Neural cell (in vitro differentiated cells): ENCODE data around the gene SMCO1. TPM values are rescaled to one million over a fixed set of nuclear protein-coding genes. Genes with fewer than 3 reads are reported as not detected.
"Not testable (repeated sequence)": the region's sequence is repeated elsewhere in the genome, so short reads cannot be mapped to it uniquely, and the experiment has no call there.

Experiments used
- H2AFZ ChIP-seq: fragments of 200-600, 300-800 bp; sonication (generic), shearing (Covaris generic); 2 replicates; pipeline ENCODE4 v1.6.0; 2014; ENCODE audit warnings: low read depth, mild to moderate bottlenecking, antibody characterized with exemption, low read length, moderate library complexity
- H3F3A ChIP-seq: fragments of 200-600 bp; shearing (Covaris generic); 2 replicates; pipeline ENCODE4 v1.6.1; 2016; ENCODE audit warnings: mild to moderate bottlenecking, moderate library complexity, mixed read lengths, antibody characterized with exemption, low read length; ENCODE audit not compliant: insufficient read depth, poor library complexity, severe bottlenecking
- H3K27ac ChIP-seq: fragments of 200-600, 300-800 bp; sonication (generic), shearing (Covaris generic); 2 replicates; pipeline ENCODE4 v1.5.1; 2014; ENCODE audit warnings: mild to moderate bottlenecking, low read length, moderate library complexity
- H3K27me3 ChIP-seq: fragments of 300-800, 200-600 bp; sonication (generic), shearing (Covaris generic); 2 replicates; pipeline ENCODE4 v1.6.0; 2014; ENCODE audit warnings: mild to moderate bottlenecking, low read depth, low read length, moderate library complexity; ENCODE audit not compliant: insufficient read depth
- H3K36me3 ChIP-seq: fragments of 300-800, 200-600 bp; sonication (generic), shearing (Covaris generic); 2 replicates; pipeline ENCODE4 v1.5.1; 2014; ENCODE audit warnings: mild to moderate bottlenecking, antibody characterized with exemption, low read length, moderate library complexity; ENCODE audit not compliant: insufficient read depth
- H3K4me2 ChIP-seq: fragments of 300-800, 200-600 bp; sonication (generic), shearing (Covaris generic); 2 replicates; pipeline ENCODE4 v1.6.0; 2014; ENCODE audit warnings: mild to moderate bottlenecking, low read length
- H3K4me3 ChIP-seq: fragments of 300-800, 200-600 bp; sonication (generic), shearing (Covaris generic); 2 replicates; pipeline ENCODE4 v1.5.1; 2014; ENCODE audit warnings: mild to moderate bottlenecking, low read length, moderate library complexity
- H3K79me2 ChIP-seq: fragments of 200-600 bp; shearing (Covaris generic); replicated peaks from 2 replicates; pipeline ENCODE4 v1.6.0; 2014; ENCODE audit warnings: mild to moderate bottlenecking, low read length, moderate library complexity; ENCODE audit not compliant: insufficient read depth
- H3K9ac ChIP-seq: fragments of 300-800, 200-600 bp; sonication (generic), shearing (Covaris generic); 2 replicates; pipeline ENCODE4 v1.6.1; 2016; ENCODE audit warnings: mild to moderate bottlenecking, low read length, mixed read lengths
- H3K9me2 ChIP-seq: fragments of 200-600 bp; shearing (Covaris generic); 2 replicates; pipeline ENCODE4 v1.6.1; 2016; ENCODE audit warnings: mild to moderate bottlenecking, low read length, mixed read lengths; ENCODE audit not compliant: insufficient read depth
- H3K9me3 ChIP-seq: fragments of 200-600, 300-800 bp; sonication (generic), shearing (Covaris generic); 2 replicates; pipeline ENCODE4 v1.6.1; 2016; ENCODE audit warnings: mild to moderate bottlenecking, mixed run types, low read length, moderate library complexity, mixed read lengths
- H4K20me1 ChIP-seq: fragments of 200-600 bp; shearing (Covaris generic); 2 replicates; pipeline ENCODE4 v1.6.1; 2016; ENCODE audit warnings: mild to moderate bottlenecking, mixed run types; ENCODE audit not compliant: insufficient read depth
- EP300 ChIP-seq: fragments of 450-650 bp; conservative IDR thresholded peaks from 2 replicates; pipeline ENCODE4 v1.6.1; 2014; ENCODE audit warnings: antibody characterized with exemption, mild to moderate bottlenecking, moderate library complexity; ENCODE audit not compliant: poor library complexity, severe bottlenecking
- EZH2 ChIP-seq: fragments of 200-600, 300-800 bp; shearing (Covaris generic), sonication (generic); IDR thresholded peaks from 2 replicates; pipeline ENCODE4 v1.6.1; 2014; ENCODE audit warnings: antibody characterized with exemption, low read length, borderline replicate concordance, mild to moderate bottlenecking; ENCODE audit not compliant: insufficient read depth, poor library complexity, severe bottlenecking
- MXI1 ChIP-seq: fragments of 450-650 bp; conservative IDR thresholded peaks from 2 replicates; pipeline ENCODE4 v1.6.1; 2014; ENCODE audit warnings: antibody characterized with exemption, mild to moderate bottlenecking; ENCODE audit not compliant: poor library complexity, severe bottlenecking
- POLR2AphosphoS5 ChIP-seq: IDR thresholded peaks from 2 replicates; pipeline ENCODE4 v1.6.1; 2012
- RAD21 ChIP-seq: fragments of 450-650 bp; conservative IDR thresholded peaks from 2 replicates; pipeline ENCODE4 v1.6.1; 2014; ENCODE audit warnings: antibody characterized with exemption, mild to moderate bottlenecking, moderate library complexity
- SMC3 ChIP-seq: fragments of 450-650 bp; conservative IDR thresholded peaks from 2 replicates; pipeline ENCODE4 v1.6.1; 2014; ENCODE audit warnings: antibody characterized with exemption, mild to moderate bottlenecking, moderate library complexity; ENCODE audit not compliant: poor library complexity
- TAF1 ChIP-seq: IDR thresholded peaks from 2 replicates; pipeline ENCODE4 v1.6.1; 2012; ENCODE audit warnings: low read depth
- polyA plus RNA-seq: library from polyadenylated mRNA; depleted of rRNA; stranded (reverse); fragments of >200 nt; gene quantifications from 2 replicates; pipeline ENCODE4 v1.2.3, GENCODE V29; 2014
- TF ChIP-seq, protein P1 (sequence below): fragments of 450-650 bp; IDR thresholded peaks from 2 replicates; pipeline ENCODE4 v1.5.1; 2014; ENCODE audit warnings: antibody characterized with exemption, mild to moderate bottlenecking, moderate library complexity; ENCODE audit not compliant: poor library complexity, severe bottlenecking
- TF ChIP-seq, protein P2 (sequence below): IDR thresholded peaks from 2 replicates; pipeline ENCODE4 v1.6.1; 2012; ENCODE audit warnings: borderline replicate concordance

Gene SMCO1
- polyA plus RNA-seq, 1 donor from 2014 or later = not detected

DNA sequence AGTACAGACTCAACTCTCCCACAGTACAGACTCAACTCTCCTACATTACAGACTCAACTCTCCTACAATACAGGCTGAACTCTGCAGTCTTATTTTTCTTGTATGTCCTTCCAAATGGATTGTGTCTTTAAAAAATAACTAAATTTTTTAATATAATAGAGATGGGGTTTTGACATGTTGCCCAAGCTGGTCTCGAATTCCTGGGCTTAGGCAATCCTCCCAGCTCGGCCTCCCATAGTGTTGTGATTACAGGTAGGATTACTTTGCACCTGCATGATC lies 51.7 kb downstream of the SMCO1 start:
- no peaks in the 10 kb centered on the region for H3K9me2 ChIP-seq
- H2AFZ ChIP-seq = no peak overlapping the region
- no peak overlapping the region for H3K9ac ChIP-seq
- no peaks in the 10 kb centered on the region for H3K79me2 ChIP-seq
- no peaks in the 10 kb centered on the region for H3K36me3 ChIP-seq
- H3K4me3 ChIP-seq = no peak overlapping the region
- no peak overlapping the region for H3K4me2 ChIP-seq
- TF ChIP-seq, protein P1, sequence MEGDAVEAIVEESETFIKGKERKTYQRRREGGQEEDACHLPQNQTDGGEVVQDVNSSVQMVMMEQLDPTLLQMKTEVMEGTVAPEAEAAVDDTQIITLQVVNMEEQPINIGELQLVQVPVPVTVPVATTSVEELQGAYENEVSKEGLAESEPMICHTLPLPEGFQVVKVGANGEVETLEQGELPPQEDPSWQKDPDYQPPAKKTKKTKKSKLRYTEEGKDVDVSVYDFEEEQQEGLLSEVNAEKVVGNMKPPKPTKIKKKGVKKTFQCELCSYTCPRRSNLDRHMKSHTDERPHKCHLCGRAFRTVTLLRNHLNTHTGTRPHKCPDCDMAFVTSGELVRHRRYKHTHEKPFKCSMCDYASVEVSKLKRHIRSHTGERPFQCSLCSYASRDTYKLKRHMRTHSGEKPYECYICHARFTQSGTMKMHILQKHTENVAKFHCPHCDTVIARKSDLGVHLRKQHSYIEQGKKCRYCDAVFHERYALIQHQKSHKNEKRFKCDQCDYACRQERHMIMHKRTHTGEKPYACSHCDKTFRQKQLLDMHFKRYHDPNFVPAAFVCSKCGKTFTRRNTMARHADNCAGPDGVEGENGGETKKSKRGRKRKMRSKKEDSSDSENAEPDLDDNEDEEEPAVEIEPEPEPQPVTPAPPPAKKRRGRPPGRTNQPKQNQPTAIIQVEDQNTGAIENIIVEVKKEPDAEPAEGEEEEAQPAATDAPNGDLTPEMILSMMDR = no peak
- TF ChIP-seq EP300 (no peak), TAF1 (no peak), RAD21 (no peak), MXI1 (no peak), POLR2AphosphoS5 (no peak), EZH2 (no peak), SMC3 (no peak)
- H3F3A ChIP-seq = no peaks in the 10 kb centered on the region
- no peaks in the 10 kb centered on the region for H3K27me3 ChIP-seq
- no peaks in the 10 kb centered on the region for H3K9me3 ChIP-seq
- no peaks in the 10 kb centered on the region for H4K20me1 ChIP-seq
- H3K27ac ChIP-seq = no peak overlapping the region

DNA sequence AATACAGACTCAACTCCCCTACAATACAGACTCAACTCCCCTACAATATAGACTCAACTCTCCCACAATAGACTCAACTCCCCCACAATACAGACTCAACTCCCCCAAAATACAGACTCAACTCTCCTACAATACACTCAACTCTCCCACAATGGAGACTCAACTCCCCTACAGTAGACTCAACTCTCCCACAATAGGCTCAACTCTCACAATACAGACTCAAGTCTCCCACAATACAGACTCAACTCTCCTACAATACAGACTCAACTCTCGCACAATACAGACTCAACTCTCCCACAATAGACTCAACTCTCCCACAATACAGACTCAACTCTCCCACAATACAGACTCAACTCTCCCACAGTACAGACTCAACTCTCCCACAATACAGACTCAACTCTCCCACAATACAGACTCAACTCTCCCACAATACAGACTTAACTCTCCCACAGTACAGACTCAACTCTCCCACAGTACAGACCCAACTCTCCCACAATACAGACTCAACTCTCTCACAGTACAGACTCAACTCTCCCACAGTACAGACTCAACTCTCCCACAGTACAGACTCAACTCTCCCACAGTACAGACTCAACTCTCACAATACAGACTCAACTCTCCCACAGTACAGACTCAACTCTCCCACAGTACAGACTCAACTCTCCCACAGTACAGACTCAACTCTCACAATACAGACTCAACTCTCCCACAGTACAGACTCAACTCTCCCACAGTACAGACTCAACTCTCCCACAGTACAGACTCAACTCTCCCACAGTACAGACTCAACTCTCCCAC lies 52.3 kb downstream of the SMCO1 start:
- not testable (repeated sequence) for H3K36me3 ChIP-seq, H3K4me3 ChIP-seq, H3F3A ChIP-seq, H3K4me2 ChIP-seq, H3K27ac ChIP-seq, H2AFZ ChIP-seq, H3K9me2 ChIP-seq, H3K9me3 ChIP-seq, H3K9ac ChIP-seq, H3K27me3 ChIP-seq, H3K79me2 ChIP-seq, H4K20me1 ChIP-seq

DNA sequence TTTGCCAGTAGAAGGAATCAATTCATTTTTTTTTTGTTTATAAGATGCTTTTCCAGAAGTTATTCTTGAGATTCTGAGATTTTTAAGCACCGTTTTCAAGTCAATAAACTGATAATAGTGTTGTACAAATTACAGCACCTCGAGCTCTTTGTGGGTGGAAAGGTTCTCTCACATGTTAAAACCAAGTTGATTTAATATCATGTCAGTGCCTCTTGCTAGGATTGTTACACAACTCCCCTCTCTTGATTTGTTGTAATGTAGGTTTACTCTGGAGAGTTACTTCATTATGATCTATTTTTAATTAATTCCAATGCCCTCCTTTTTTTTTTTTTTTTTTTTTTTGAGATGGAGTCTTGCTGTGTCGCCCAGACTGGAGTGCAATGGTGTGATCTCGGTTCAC lies 57.1 kb downstream of the SMCO1 start:
- H3K27ac ChIP-seq = no peak overlapping the region

More for the DNA sequence above, 57.1 kb downstream of the SMCO1 start:
- Histone ChIP-seq H3K4me3 (no peak overlapping the region), H3K4me2 (no peak overlapping the region), H3K9me3 (no peaks in the 10 kb centered on the region), H2AFZ (no peak overlapping the region), H3K9me2 (no peaks in the 10 kb centered on the region), H4K20me1 (no peaks in the 10 kb centered on the region), H3K36me3 (no peaks in the 10 kb centered on the region), H3K79me2 (no peaks in the 10 kb centered on the region), H3K9ac (no peak overlapping the region), H3F3A (no peaks in the 10 kb centered on the region), H3K27me3 (no peaks in the 10 kb centered on the region)
- no peak for TF ChIP-seq MXI1
- TF ChIP-seq, protein P1 = no peak
- TF ChIP-seq EZH2 = no peak
- no peak for TF ChIP-seq SMC3
- TF ChIP-seq EP300 = no peak
- TF ChIP-seq, protein P2, sequence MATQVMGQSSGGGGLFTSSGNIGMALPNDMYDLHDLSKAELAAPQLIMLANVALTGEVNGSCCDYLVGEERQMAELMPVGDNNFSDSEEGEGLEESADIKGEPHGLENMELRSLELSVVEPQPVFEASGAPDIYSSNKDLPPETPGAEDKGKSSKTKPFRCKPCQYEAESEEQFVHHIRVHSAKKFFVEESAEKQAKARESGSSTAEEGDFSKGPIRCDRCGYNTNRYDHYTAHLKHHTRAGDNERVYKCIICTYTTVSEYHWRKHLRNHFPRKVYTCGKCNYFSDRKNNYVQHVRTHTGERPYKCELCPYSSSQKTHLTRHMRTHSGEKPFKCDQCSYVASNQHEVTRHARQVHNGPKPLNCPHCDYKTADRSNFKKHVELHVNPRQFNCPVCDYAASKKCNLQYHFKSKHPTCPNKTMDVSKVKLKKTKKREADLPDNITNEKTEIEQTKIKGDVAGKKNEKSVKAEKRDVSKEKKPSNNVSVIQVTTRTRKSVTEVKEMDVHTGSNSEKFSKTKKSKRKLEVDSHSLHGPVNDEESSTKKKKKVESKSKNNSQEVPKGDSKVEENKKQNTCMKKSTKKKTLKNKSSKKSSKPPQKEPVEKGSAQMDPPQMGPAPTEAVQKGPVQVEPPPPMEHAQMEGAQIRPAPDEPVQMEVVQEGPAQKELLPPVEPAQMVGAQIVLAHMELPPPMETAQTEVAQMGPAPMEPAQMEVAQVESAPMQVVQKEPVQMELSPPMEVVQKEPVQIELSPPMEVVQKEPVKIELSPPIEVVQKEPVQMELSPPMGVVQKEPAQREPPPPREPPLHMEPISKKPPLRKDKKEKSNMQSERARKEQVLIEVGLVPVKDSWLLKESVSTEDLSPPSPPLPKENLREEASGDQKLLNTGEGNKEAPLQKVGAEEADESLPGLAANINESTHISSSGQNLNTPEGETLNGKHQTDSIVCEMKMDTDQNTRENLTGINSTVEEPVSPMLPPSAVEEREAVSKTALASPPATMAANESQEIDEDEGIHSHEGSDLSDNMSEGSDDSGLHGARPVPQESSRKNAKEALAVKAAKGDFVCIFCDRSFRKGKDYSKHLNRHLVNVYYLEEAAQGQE = no peak
- TF ChIP-seq TAF1 = no peak
- TF ChIP-seq RAD21 = no peak
- TF ChIP-seq POLR2AphosphoS5 = no peak
